ENCODE results near the gene NRG4. TPM values are rescaled to one million over a fixed set of nuclear protein-coding genes. Genes with fewer than 3 reads are reported as not detected.

Gene NRG4
- total RNA-seq, 1 experiment from 2014 or later = not detected

DNA sequence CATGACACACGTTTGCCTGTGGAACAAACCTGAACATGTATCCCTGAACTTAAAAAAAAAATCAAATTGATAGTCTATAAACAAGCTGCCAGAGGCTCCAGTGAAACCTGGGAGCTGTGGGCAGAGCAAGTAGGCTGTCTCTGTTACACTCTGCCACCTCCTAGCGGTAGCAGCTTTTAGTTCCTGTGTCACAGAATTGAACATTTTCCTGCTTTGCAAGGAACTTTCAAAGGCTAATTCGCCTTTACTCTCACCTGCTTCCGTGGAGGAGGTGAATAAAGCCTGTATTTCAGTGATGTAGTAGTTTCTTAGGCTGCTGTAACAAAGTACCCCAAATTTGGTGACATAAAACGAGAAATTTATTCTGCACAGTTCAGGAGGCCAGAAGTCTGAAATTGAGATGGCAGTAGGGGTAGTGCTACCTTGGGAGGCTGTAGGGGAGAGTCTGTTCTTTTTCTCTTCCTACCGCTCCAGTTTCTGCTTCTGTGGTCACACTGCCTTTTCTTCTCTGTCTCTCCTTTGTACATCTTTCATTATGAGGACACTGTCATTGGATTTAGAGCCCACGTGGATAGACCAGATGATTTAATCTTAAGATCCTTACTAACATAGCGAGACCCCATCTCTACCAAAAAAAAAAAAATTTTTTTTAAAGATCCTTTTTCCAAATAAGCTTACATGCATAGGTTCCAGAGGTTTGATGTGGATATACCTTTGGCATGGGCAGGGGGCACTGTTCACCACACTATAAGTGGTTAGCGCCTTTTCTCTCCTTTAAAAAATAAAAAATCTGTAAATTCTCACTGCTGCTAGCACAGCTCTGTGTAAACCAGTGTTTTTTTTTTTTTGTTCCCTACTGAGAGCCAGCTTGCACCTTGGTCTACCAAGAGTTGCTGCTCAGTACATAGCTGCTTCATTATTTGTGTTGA, 83.3 kb downstream of the NRG4 start:
- Histone ChIP-seq H3K36me3 (ENCODE audit: insufficient read depth, low read length) (peaks cover 16% of the 10 kb centered on the region), H3K9ac (ENCODE audit: low read length) (no peak overlapping the region), H3K27ac (ENCODE audit: low read length) (no peak overlapping the region), H3K9me2 (replicated peaks; ENCODE audit: insufficient read depth, low read length) (no peaks in the 10 kb centered on the region), H3K79me2 (ENCODE audit: low read length) (peaks cover 33% of the 10 kb centered on the region), H3K27me3 (ENCODE audit: low read length) (no peaks in the 10 kb centered on the region), H3K4me3 (ENCODE audit: low read length) (no peak overlapping the region), H2AFZ (ENCODE audit: low read length) (no peak overlapping the region), H3K4me1 (ENCODE audit: low read length) (peaks cover 41% of the 10 kb centered on the region), H3K4me2 (ENCODE audit: low read depth, low read length, poor library complexity, severe bottlenecking) (no peak overlapping the region), H4K20me1 (ENCODE audit: insufficient read depth, low read depth, low read length) (peaks cover 14% of the 10 kb centered on the region; the same call in 1 of the 2 replicates), H3K9me3 (ENCODE audit: low read length) (no peaks in the 10 kb centered on the region)
- peak; percentile 78 for DNase-seq

DNA sequence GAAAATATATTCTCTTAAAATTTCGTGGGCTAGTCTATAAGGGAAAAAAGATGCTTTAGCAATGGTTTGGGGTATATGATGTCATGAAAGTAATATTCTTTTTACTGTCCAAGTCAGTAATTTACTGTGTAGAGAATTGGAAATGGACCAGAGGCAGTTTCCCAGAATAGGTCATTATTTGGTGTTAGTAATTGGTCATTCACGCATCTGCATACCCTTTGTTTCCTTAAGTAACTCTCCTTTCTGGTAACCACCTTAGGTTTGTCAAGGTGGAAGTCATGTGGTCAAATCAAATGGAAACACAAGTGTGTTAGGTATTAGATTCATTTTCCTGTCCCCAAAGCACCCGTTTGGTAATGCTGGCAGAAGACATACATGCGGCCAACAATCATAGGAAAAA, 84.6 kb downstream of the NRG4 start:
- DNase-seq = no peak
- Histone ChIP-seq H3K36me3 (ENCODE audit: insufficient read depth, low read length) (peaks cover 14% of the 10 kb centered on the region; the same call in 1 of the 2 replicates), H3K9ac (ENCODE audit: low read length) (no peak overlapping the region), H3K27ac (ENCODE audit: low read length) (peak overlapping the region; percentile 54), H3K4me2 (ENCODE audit: low read depth, low read length, poor library complexity, severe bottlenecking) (peak overlapping the region; percentile 48), H3K4me1 (ENCODE audit: low read length) (peaks cover 52% of the 10 kb centered on the region), H3K79me2 (ENCODE audit: low read length) (peaks cover 46% of the 10 kb centered on the region), H2AFZ (ENCODE audit: low read length) (no peak overlapping the region), H4K20me1 (ENCODE audit: insufficient read depth, low read depth, low read length) (peaks cover 14% of the 10 kb centered on the region; the same call in 1 of the 2 replicates), H3K9me2 (replicated peaks; ENCODE audit: insufficient read depth, low read length) (no peaks in the 10 kb centered on the region), H3K9me3 (ENCODE audit: low read length) (no peaks in the 10 kb centered on the region), H3K27me3 (ENCODE audit: low read length) (no peaks in the 10 kb centered on the region), H3K4me3 (ENCODE audit: low read length) (no peak overlapping the region)

DNA sequence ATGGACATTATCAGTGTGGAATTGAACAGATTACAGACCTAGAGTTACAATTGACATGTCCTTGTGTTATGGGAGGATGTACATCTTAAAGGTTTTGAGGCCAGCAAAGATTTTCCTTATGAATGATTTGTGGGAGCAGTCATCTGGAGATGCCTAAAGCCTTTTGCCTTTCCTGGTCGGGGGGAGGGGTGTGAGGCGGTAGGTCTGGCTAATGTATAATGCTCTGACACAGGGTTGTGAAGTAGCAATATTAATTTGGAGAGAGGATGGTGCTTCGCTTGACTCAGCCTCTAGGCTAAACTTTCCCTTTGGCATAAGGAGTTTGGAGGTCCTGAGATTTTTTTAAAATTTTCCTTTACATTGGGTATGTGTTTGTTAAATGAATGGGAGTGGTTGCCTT, 85.3 kb downstream of the NRG4 start:
- no peak for DNase-seq
- peak overlapping the region; percentile 48 for H3K4me2 ChIP-seq (ENCODE audit: low read depth, low read length, poor library complexity, severe bottlenecking)
- H3K4me1 ChIP-seq (ENCODE audit: low read length) = peaks cover 58% of the 10 kb centered on the region
- H3K9ac ChIP-seq (ENCODE audit: low read length) = no peak overlapping the region
- H3K79me2 ChIP-seq (ENCODE audit: low read length) = peaks cover 53% of the 10 kb centered on the region
- peak overlapping the region; percentile 54; the same call in 1 of the 2 replicates for H3K27ac ChIP-seq (ENCODE audit: low read length)
- peaks cover 14% of the 10 kb centered on the region; the same call in 1 of the 2 replicates for H4K20me1 ChIP-seq (ENCODE audit: insufficient read depth, low read depth, low read length)
- H2AFZ ChIP-seq (ENCODE audit: low read length) = no peak overlapping the region
- H3K4me3 ChIP-seq (ENCODE audit: low read length) = no peak overlapping the region
- no peaks in the 10 kb centered on the region for H3K9me2 ChIP-seq (replicated peaks; ENCODE audit: insufficient read depth, low read length)
- peaks cover 11% of the 10 kb centered on the region; the same call in 1 of the 2 replicates for H3K36me3 ChIP-seq (ENCODE audit: insufficient read depth, low read length)
- H3K9me3 ChIP-seq (ENCODE audit: low read length) = no peaks in the 10 kb centered on the region
- H3K27me3 ChIP-seq (ENCODE audit: low read length) = no peaks in the 10 kb centered on the region

DNA sequence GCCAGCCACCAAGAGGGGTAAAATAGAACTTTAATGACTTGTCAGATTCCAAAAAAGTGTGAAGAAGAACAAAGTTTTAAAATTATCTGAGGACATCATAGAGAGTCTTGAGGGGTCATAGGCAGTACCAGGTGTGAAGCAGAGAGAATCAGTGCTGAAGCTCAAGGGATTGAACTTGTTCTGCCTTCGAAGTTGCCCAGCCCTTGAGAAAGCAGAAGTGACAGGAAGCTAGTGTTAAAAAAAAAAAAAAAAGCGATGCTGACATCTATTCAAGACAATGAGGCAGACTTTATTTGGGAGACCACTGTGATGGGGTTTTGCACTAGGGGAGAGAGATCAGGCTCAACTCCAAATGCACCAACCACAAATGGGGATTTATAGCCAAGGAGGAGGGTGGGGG, 86.8 kb downstream of the NRG4 start:
- Histone ChIP-seq H3K79me2 (ENCODE audit: low read length) (peaks cover 59% of the 10 kb centered on the region), H3K4me3 (ENCODE audit: low read length) (no peak overlapping the region), H3K9ac (ENCODE audit: low read length) (no peak overlapping the region), H3K9me2 (replicated peaks; ENCODE audit: insufficient read depth, low read length) (no peaks in the 10 kb centered on the region), H3K36me3 (ENCODE audit: insufficient read depth, low read length) (peaks cover 11% of the 10 kb centered on the region; the same call in 1 of the 2 replicates), H3K27me3 (ENCODE audit: low read length) (no peaks in the 10 kb centered on the region), H3K4me2 (ENCODE audit: low read depth, low read length, poor library complexity, severe bottlenecking) (no peak overlapping the region), H4K20me1 (ENCODE audit: insufficient read depth, low read depth, low read length) (peaks cover 14% of the 10 kb centered on the region; the same call in 1 of the 2 replicates), H3K4me1 (ENCODE audit: low read length) (peaks cover 58% of the 10 kb centered on the region), H3K27ac (ENCODE audit: low read length) (no peak overlapping the region), H3K9me3 (ENCODE audit: low read length) (no peaks in the 10 kb centered on the region), H2AFZ (ENCODE audit: low read length) (no peak overlapping the region)
- DNase-seq = peak; percentile 70

- no peak overlapping the region for H3K9ac ChIP-seq (ENCODE audit: low read length)
- no peaks in the 10 kb centered on the region for H3K9me2 ChIP-seq (replicated peaks; ENCODE audit: insufficient read depth, low read length)
- no peak overlapping the region for H2AFZ ChIP-seq (ENCODE audit: low read length)
- peaks cover 67% of the 10 kb centered on the region for H3K79me2 ChIP-seq (ENCODE audit: low read length)
- H3K4me1 ChIP-seq (ENCODE audit: low read length) = peaks cover 58% of the 10 kb centered on the region
- no peaks in the 10 kb centered on the region for H3K27me3 ChIP-seq (ENCODE audit: low read length)
- no peak overlapping the region for H3K4me3 ChIP-seq (ENCODE audit: low read length)
- H3K27ac ChIP-seq (ENCODE audit: low read length) = no peak overlapping the region
- no peaks in the 10 kb centered on the region for H3K9me3 ChIP-seq (ENCODE audit: low read length)
- H3K36me3 ChIP-seq (ENCODE audit: insufficient read depth, low read length) = peaks cover 8% of the 10 kb centered on the region; the same call in 1 of the 2 replicates
- peaks cover 14% of the 10 kb centered on the region; the same call in 1 of the 2 replicates for H4K20me1 ChIP-seq (ENCODE audit: insufficient read depth, low read depth, low read length)
- no peak for DNase-seq
- no peak overlapping the region for H3K4me2 ChIP-seq (ENCODE audit: low read depth, low read length, poor library complexity, severe bottlenecking)
Observed at GRCh38 chr15:75924576-75924975, 87.6 kb downstream of the NRG4 start.

DNA sequence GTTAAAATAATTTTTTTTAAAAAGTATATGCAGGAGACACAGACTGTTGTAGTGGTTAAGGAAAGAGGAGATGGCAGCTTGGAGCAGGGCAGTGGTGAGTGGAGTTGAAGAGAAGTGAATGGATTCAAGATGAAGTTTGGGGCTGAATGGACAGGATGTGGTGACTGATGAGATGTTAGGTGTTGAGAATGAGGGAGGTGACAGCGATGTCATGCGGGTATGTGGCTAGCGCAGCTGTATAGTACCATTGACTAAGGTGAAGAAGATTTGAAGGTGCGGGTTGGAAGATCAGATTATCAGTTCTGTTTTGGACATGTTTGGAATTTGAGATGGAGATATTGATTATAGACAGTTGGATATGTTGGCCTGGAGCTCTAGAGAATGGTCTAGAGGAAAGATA, 88.5 kb downstream of the NRG4 start:
- H3K79me2 ChIP-seq (ENCODE audit: low read length) = peaks cover 71% of the 10 kb centered on the region
- H3K27ac ChIP-seq (ENCODE audit: low read length) = no peak overlapping the region
- H2AFZ ChIP-seq (ENCODE audit: low read length) = no peak overlapping the region
- H3K9me3 ChIP-seq (ENCODE audit: low read length) = no peaks in the 10 kb centered on the region
- no peak for DNase-seq
- peaks cover 13% of the 10 kb centered on the region; the same call in 1 of the 2 replicates for H3K36me3 ChIP-seq (ENCODE audit: insufficient read depth, low read length)
- H3K27me3 ChIP-seq (ENCODE audit: low read length) = no peaks in the 10 kb centered on the region
- no peak overlapping the region for H3K9ac ChIP-seq (ENCODE audit: low read length)
- H3K4me2 ChIP-seq (ENCODE audit: low read depth, low read length, poor library complexity, severe bottlenecking) = no peak overlapping the region
- no peak overlapping the region for H3K4me3 ChIP-seq (ENCODE audit: low read length)
- peaks cover 58% of the 10 kb centered on the region for H3K4me1 ChIP-seq (ENCODE audit: low read length)
- H4K20me1 ChIP-seq (ENCODE audit: insufficient read depth, low read depth, low read length) = peaks cover 14% of the 10 kb centered on the region; the same call in 1 of the 2 replicates
- no peaks in the 10 kb centered on the region for H3K9me2 ChIP-seq (replicated peaks; ENCODE audit: insufficient read depth, low read length)

GRCh38 chr15:75921732-75922703, 90.2 kb downstream of the NRG4 start:
- Histone ChIP-seq H3K9me2 (replicated peaks; ENCODE audit: insufficient read depth, low read length) (no peaks in the 10 kb centered on the region), H3K4me1 (ENCODE audit: low read length) (peaks cover 48% of the 10 kb centered on the region), H3K27me3 (ENCODE audit: low read length) (no peaks in the 10 kb centered on the region), H3K9me3 (ENCODE audit: low read length) (no peaks in the 10 kb centered on the region), H4K20me1 (ENCODE audit: insufficient read depth, low read depth, low read length) (peaks cover 14% of the 10 kb centered on the region; the same call in 1 of the 2 replicates), H2AFZ (ENCODE audit: low read length) (no peak overlapping the region), H3K27ac (ENCODE audit: low read length) (no peak overlapping the region), H3K4me2 (ENCODE audit: low read depth, low read length, poor library complexity, severe bottlenecking) (no peak overlapping the region), H3K9ac (ENCODE audit: low read length) (no peak overlapping the region), H3K4me3 (ENCODE audit: low read length) (no peak overlapping the region), H3K36me3 (ENCODE audit: insufficient read depth, low read length) (peaks cover 27% of the 10 kb centered on the region; the same call in 1 of the 2 replicates), H3K79me2 (ENCODE audit: low read length) (peaks cover 81% of the 10 kb centered on the region)
- DNase-seq = peak; percentile 69
